Myocyte (in vitro differentiated cells): ENCODE measurements around the gene RNF168. TPM values are rescaled to one million over a fixed set of nuclear protein-coding genes. Genes with fewer than 3 reads are reported as not detected.

Experiments used
- total RNA-seq: library from RNA; depleted of rRNA; stranded (reverse); fragments of >200 nt; gene quantifications from 2 replicates; pipeline ENCODE4 v1.2.3, GENCODE V29; 2014

RNF168 gene
- total RNA-seq, 1 donor from 2014 or later, result 13.2 TPM

Other genes with a start within 250 kb of the RNF168 start
- 66.2 and 83.6 TPM in 2 replicates for gene PCYT1A, start 216.0 kb downstream of the RNF168 start, total RNA-seq
- 9.1 and 12.0 TPM in 2 replicates for gene DYNLT2B, start 185.5 kb downstream of the RNF168 start, total RNA-seq
- 2.4 and 2.7 TPM in 2 replicates for gene TM4SF19, start 165.4 kb downstream of the RNF168 start, total RNA-seq
- 10.5 and 13.3 TPM in 2 replicates for gene UBXN7, start 71.3 kb downstream of the RNF168 start, total RNA-seq
- 0.53 TPM in 1 of 2 replicates, not detected in the other for gene SMCO1, start 11.6 kb upstream of the RNF168 start, total RNA-seq
- 5.5 and 8.3 TPM in 2 replicates for gene WDR53, start 64.8 kb upstream of the RNF168 start, total RNA-seq
- 7.7 and 9.5 TPM in 2 replicates for gene FBXO45, start 64.9 kb upstream of the RNF168 start, total RNA-seq
- gene NRROS, start 135.9 kb upstream of the RNF168 start, total RNA-seq, result 0.59 and 0.99 TPM in 2 replicates
- gene CEP19, start 208.5 kb upstream of the RNF168 start, total RNA-seq, result 5.9 and 7.2 TPM in 2 replicates
- gene PIGX, start 208.6 kb upstream of the RNF168 start, total RNA-seq, result 27.7 and 34.1 TPM in 2 replicates
- gene PAK2, start 236.1 kb upstream of the RNF168 start, total RNA-seq, result 40.3 and 44.5 TPM in 2 replicates